ENCODE results near the gene TBC1D32.
"Not testable (repeated sequence)": the region's sequence is repeated elsewhere in the genome, so short reads cannot be mapped to it uniquely, and the experiment has no call there.

DNA sequence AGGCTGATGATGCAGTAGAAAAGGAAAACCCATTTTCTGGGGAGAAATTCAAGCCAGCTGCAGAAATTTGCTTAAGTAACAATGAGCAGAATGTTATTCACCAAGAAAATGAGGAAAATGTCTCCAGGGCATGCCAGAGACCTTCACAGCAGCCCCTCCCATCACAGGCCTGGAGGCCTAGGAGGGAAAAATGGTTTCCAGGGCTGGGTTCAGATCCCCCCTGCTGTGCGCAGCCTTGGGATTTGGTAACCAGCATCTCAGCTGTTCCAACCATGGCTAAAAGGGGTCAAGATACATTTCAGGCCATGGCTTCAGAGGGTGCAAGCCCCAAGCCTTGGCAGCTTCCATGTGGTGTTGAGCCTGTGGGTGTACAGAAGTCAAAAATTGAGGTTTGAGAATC, 265.5 kb downstream of the TBC1D32 start:
- not testable (repeated sequence) for TF ChIP-seq CTCF (conservative IDR thresholded peaks at IDR 0.05 in 1 of 2, IDR thresholded peaks at IDR 0.05 in 1 of 2; ENCODE audit: low read depth in 1 of 2, low read length in 2 of 2); EZH2 (IDR thresholded peaks at IDR 0.05; ENCODE audit: low read length, missing control alignments)
